Fibroblast of pulmonary artery (primary cell): ENCODE data around the gene HCRT.
A peak's percentile ranks its signal among the peaks of the same experiment; 100 is the strongest.
"Not testable (repeated sequence)": the region's sequence is repeated elsewhere in the genome, so short reads cannot be mapped to it uniquely, and the experiment has no call there.

Experiments used
- DNase-seq: peaks from one replicate; pipeline ENCODE4 v3.0.0-alpha.2; 2010; ENCODE audit warnings: low read depth
- H3K4me3 ChIP-seq: replicated peaks from 2 replicates; pipeline ENCODE4 v1.5.1; 2011; ENCODE audit warnings: low read depth, mild to moderate bottlenecking, control low read depth, low read length, moderate library complexity
- CTCF ChIP-seq: IDR thresholded peaks from 2 replicates; pipeline ENCODE4 v1.5.1; 2011; ENCODE audit warnings: mild to moderate bottlenecking, control low read depth, low read length, inconsistent platforms; ENCODE audit errors: missing control alignments

Gene HCRT

GRCh38 chr17:42189651-42189965 lies 4.4 kb upstream of the HCRT start:
- H3K4me3 ChIP-seq: no peak overlapping the region
- TF ChIP-seq CTCF: no peak
- no peak for DNase-seq

- no peak for TF ChIP-seq CTCF
- no peak overlapping the region for H3K4me3 ChIP-seq
- no peak for DNase-seq
Measured at GRCh38 chr17:42188749-42189650, 3.7 kb upstream of the HCRT start.

- no peak overlapping the region for H3K4me3 ChIP-seq
- DNase-seq: no peak
- no peak for TF ChIP-seq CTCF
Measured at GRCh38 chr17:42187833-42188232, 2.6 kb upstream of the HCRT start.

GRCh38 chr17:42186191-42186590 lies 939 bp upstream of the HCRT start:
- not testable (repeated sequence) for H3K4me3 ChIP-seq, DNase-seq

GRCh38 chr17:42185621-42185930 lies 324 bp upstream of the HCRT start:
- TF ChIP-seq CTCF: no peak

GRCh38 chr17:42183741-42184711 lies 1.2 kb downstream of the HCRT start:
- peak; percentile 77 for DNase-seq
- TF ChIP-seq CTCF: peak; percentile 30
- H3K4me3 ChIP-seq: peak overlapping the region; percentile 55

More at GRCh38 chr17:42185621-42185930, 324 bp upstream of the HCRT start:
- DNase-seq: no peak
- H3K4me3 ChIP-seq: no peak overlapping the region
